HepG2 (cell line): ENCODE results near the gene BRIP1. TPM values are rescaled to one million over a fixed set of nuclear protein-coding genes. Genes with fewer than 3 reads are reported as not detected.
A peak's percentile ranks its signal among the peaks of the same experiment; 100 is the strongest.

Experiments
- ETS1 ChIP-seq: sonication (generic); formaldehyde crosslinking; IDR thresholded peaks from 2 replicates; pipeline ENCODE4 v1.4.0; 2020; ENCODE audit warnings: missing genetic modification reagents
- GABPB1 ChIP-seq: IDR thresholded peaks from 2 replicates; pipeline ENCODE4 v1.6.1; 2016; ENCODE audit warnings: mild to moderate bottlenecking, missing genetic modification reagents, moderate library complexity, missing compliant biosample characterization
- HNF4G ChIP-seq, 2 experiments: sonication (generic) in 1 of 2; formaldehyde crosslinking in 1 of 2; IDR thresholded peaks; 2 replicates each; pipeline versions ENCODE4 v1.4.0 to v1.6.1; 2011 to 2020; ENCODE audit warnings: borderline replicate concordance in 2 of 2, low read depth in 2 of 2, mild to moderate bottlenecking in 2 of 2, low read length in 1 of 2, missing genetic modification reagents in 1 of 2, moderate library complexity in 1 of 2
- MNT ChIP-seq: fragments of 450-650 bp; IDR thresholded peaks from 2 replicates; pipeline ENCODE4 v1.6.1; 2016
- NFAT5 ChIP-seq: sonication (generic); formaldehyde crosslinking; IDR thresholded peaks from 2 replicates; pipeline ENCODE4 v1.4.0; 2020; ENCODE audit warnings: missing genetic modification reagents
- NONO ChIP-seq, 2 experiments: fragments of 450-650 bp in 1 of 2; sonication (generic) in 1 of 2; formaldehyde crosslinking in 1 of 2; IDR thresholded peaks in 1 of 2; conservative IDR thresholded peaks in 1 of 2; 2 replicates each; pipeline versions ENCODE4 v1.6.1 to v1.8.0; 2017 to 2022; ENCODE audit warnings: mild to moderate bottlenecking in 1 of 2, missing genetic modification reagents in 1 of 2, moderate library complexity in 1 of 2
- NR1H2 ChIP-seq: sonication (generic); formaldehyde crosslinking; IDR thresholded peaks from 2 replicates; pipeline ENCODE4 v1.8.1; 2022; ENCODE audit warnings: low read depth, missing genetic modification reagents, borderline replicate concordance
- POLR2A ChIP-seq, 2 experiments: IDR thresholded peaks; 2 replicates each; pipeline ENCODE4 v1.6.1; 2011; ENCODE audit warnings: low read depth in 2 of 2, low read length in 2 of 2, mild to moderate bottlenecking in 1 of 2, moderate library complexity in 1 of 2; ENCODE audit not compliant: insufficient read depth in 1 of 2
- RFX3 ChIP-seq: IDR thresholded peaks from 2 replicates; pipeline ENCODE4 v1.6.1; 2016; ENCODE audit warnings: missing biosample characterization, missing genetic modification reagents
- SAFB2 ChIP-seq: sonication (generic); formaldehyde crosslinking; IDR thresholded peaks from 2 replicates; pipeline ENCODE4 v1.5.1; 2020; ENCODE audit warnings: missing genetic modification reagents, low read depth, mild to moderate bottlenecking, borderline replicate concordance
- TCF7L2 ChIP-seq: IDR thresholded peaks from 2 replicates; pipeline ENCODE4 v1.6.1; 2011; ENCODE audit warnings: mild to moderate bottlenecking, low read depth, low read length, moderate library complexity
- THAP8 ChIP-seq: sonication (generic); formaldehyde crosslinking; IDR thresholded peaks from 2 replicates; pipeline ENCODE4 v1.5.1; 2020; ENCODE audit warnings: missing genetic modification reagents, mild to moderate bottlenecking, borderline replicate concordance
- ZIK1 ChIP-seq: sonication (generic); formaldehyde crosslinking; IDR thresholded peaks from 2 replicates; pipeline ENCODE4 v1.5.0; 2020; ENCODE audit warnings: mild to moderate bottlenecking, low read depth, missing genetic modification reagents, borderline replicate concordance
- ZNF264 ChIP-seq: sonication (generic); formaldehyde crosslinking; IDR thresholded peaks from 2 replicates; pipeline ENCODE4 v1.4.0; 2020; ENCODE audit warnings: missing genetic modification reagents
- ZNF282 ChIP-seq: fragments of 450-650 bp; IDR thresholded peaks from 2 replicates; pipeline ENCODE4 v1.6.1; 2018; ENCODE audit not compliant: partially characterized antibody
- ZNF484 ChIP-seq: sonication (generic); formaldehyde crosslinking; IDR thresholded peaks from 2 replicates; pipeline ENCODE4 v1.5.1; 2020; ENCODE audit warnings: mild to moderate bottlenecking, low read depth, missing genetic modification reagents, borderline replicate concordance
- ZNF704 ChIP-seq: sonication (generic); formaldehyde crosslinking; IDR thresholded peaks from 2 replicates; pipeline ENCODE4 v1.8.1; 2023; ENCODE audit warnings: mild to moderate bottlenecking, inconsistent platforms, moderate library complexity, missing genetic modification reagents, borderline replicate concordance
- polyA plus RNA-seq, 8 experiments: library from polyadenylated mRNA; depleted of rRNA in 3 of 8; stranded (reverse) in 7 of 8; unstranded in 1 of 8; fragments of >200 nt; fragmentation: Illumina TruSeq in 4 of 8; extraction: Trizol in 4 of 8; gene quantifications; 2 replicates each; pipeline versions ENCODE4 v1.2.1 to v1.2.3, GENCODE V29; 2011 to 2016; ENCODE audit warnings: low read depth in 4 of 8, missing spikeins in 1 of 8, mixed read lengths in 1 of 8; ENCODE audit not compliant: insufficient read depth in 1 of 8
- total RNA-seq, 5 experiments: library from RNA; depleted of rRNA; stranded (reverse); fragments of >200 nt; fragmentation: Illumina TruSeq; extraction: Trizol; gene quantifications; 2 replicates each; pipeline ENCODE4 v1.2.3, GENCODE V29; 2016; ENCODE audit warnings: low read depth in 1 of 5

The BRIP1 gene
- total and polyA plus RNA-seq, 2 of the 13 experiments (the other 11 are each of a cell fraction or from before 2014, with no cell fraction given): 3.8 to 27.7 TPM

- no peak for TF ChIP-seq TCF7L2
- no peak for TF ChIP-seq THAP8 (CRISPR knock-in tag)
- no peak; the same call in 1 of the 2 replicates for TF ChIP-seq MNT
- no peak for TF ChIP-seq SAFB2 (CRISPR knock-in tag)
- peak; percentile 88 for TF ChIP-seq HNF4G (IDR thresholded peaks at IDR 0.05; ENCODE audit: borderline replicate concordance, low read depth, low read length)
- peak; percentile 57; the same call in 1 of the 2 replicates for TF ChIP-seq HNF4G (CRISPR knock-in tag; IDR thresholded peaks at IDR 0.05; ENCODE audit: borderline replicate concordance, low read depth)
- TF ChIP-seq NFAT5 (CRISPR knock-in tag): no peak
- TF ChIP-seq POLR2A (IDR thresholded peaks at IDR 0.05; ENCODE audit: insufficient read depth in 1 of 2, low read depth in 2 of 2, low read length in 2 of 2): peak; percentile 86 to 96
- peak; percentile 100 for TF ChIP-seq ZNF264 (CRISPR knock-in tag)
- no peak for TF ChIP-seq ZNF282
- TF ChIP-seq ZIK1 (CRISPR knock-in tag): no peak
- TF ChIP-seq ZNF484: no peak
- TF ChIP-seq RFX3 (CRISPR knock-in tag): no peak
- TF ChIP-seq GABPB1 (CRISPR knock-in tag): peak; percentile 63
- TF ChIP-seq ZNF704 (CRISPR knock-in tag): peak; percentile 91
- no peak for TF ChIP-seq ETS1 (CRISPR knock-in tag)
- no peak for TF ChIP-seq NONO (IDR thresholded peaks at IDR 0.05)
- TF ChIP-seq NONO (CRISPR knock-in tag; conservative IDR thresholded peaks at IDR 0.05): peak; percentile 92
- TF ChIP-seq NR1H2 (CRISPR knock-in tag): no peak; the same call in 1 of the 2 replicates
Measured at GRCh38 chr17:61862975-61863800, at the start of gene BRIP1 (continued).
